NOMO-1 (cell line): ENCODE results near the gene ENPP6.
"Not testable (repeated sequence)": the region's sequence is repeated elsewhere in the genome, so short reads cannot be mapped to it uniquely, and the experiment has no call there.

Experiments used
- DNase-seq, 2 experiments: peaks; one replicate each; lab custom pipeline; 2025; ENCODE audit not compliant: unreplicated experiment in 2 of 2; lab: John Stamatoyannopoulos, UW

ENPP6 gene

DNA sequence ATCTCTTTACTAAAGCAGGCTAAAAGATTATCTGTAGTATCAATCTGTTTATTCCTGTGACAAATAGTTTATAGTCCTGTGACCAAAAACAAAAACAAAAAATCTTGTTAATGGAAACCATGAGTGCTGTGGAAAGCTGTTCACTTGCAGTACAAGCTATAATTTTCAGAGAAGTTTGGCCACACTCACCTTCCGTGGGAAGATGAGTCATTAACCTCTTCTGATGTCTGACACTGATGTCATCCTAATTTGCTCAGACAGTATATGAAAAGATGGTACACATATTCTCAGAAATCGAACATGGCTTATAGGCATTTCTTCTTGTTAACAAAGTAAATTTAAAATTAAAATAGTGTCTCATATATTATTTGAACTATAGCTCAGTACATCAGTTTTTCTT, 19.9 kb upstream of the ENPP6 start:
- no peak for DNase-seq

DNA sequence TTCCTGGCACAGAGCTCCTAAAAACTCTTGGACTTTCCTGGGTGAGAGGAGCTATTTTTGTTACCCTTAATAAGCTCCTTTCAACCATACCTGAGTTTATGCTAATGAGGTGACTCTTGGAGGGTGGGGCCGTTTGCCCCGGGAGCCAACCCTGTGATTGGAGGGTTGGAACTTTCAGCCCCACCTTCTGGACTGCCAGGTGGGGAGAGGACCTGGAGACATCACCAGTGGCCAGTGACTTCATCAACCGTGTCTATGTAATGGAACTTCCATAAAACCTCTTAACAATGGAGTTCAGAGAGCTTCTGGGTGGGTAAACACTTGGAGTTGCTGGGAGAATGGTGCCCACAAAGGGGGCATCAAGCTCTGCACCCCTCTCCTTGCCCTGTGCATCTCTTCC, 17.9 kb upstream of the ENPP6 start:
- DNase-seq, result no peak

DNA sequence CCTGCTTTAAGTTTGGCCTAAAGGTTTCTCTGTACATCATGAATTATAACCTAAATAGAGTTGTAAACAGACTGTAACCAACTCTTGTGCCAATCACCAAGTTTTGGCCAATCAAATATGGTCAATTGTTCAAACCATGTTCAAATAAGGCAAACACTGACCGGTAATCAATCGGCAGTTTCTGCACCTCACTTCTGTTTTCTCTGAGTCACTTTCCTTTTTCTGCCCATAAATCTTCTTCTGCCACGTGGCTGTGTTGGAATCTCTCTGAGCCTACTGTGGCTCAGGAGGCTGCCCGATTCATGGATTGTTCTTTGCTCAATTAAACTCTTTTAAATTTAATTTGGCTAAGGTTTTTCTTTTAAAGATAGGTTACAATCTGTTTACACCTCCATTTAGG, 16.5 kb upstream of the ENPP6 start:
- DNase-seq, result peak; percentile 8 to 14

DNA sequence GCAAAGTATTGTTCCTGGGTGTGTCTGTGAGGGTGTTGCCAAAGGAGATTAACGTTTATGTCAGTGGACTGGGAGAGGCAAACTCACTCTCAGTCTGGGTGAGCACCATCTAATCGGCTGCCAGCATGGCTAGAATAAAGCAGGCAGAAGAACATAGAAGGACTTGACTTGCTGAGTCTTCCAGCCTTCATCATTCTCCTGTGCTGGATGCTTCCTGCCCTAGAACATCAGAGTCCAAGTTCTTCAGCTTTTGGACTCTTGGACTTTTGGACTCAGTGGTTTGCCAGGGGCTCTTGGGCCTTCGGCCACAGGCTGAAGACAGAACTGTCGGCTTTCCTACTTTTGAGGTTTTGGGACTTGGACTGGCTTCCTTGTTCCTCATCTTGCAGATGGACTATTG, 15.3 kb upstream of the ENPP6 start:
- no peak for DNase-seq

DNA sequence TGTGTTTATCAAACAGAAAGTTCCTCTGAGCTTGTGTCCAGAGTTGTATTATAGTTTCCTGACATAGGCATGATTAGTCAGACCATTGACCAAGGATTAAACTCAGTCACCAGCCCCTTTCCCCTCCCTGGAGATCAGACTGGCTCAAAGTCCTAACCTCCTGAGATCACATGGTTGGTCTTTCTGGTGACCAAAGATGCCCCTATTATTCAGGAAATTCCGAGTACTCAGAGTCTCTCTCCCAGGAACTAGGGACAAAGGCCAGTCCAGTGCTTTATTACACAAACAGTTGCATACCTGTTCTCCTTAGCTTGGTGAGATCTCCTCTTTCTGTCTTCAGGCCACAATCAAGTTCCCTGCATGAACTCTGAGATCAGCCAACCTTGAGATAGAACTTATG, 14.5 kb upstream of the ENPP6 start:
- no peak for DNase-seq

DNA sequence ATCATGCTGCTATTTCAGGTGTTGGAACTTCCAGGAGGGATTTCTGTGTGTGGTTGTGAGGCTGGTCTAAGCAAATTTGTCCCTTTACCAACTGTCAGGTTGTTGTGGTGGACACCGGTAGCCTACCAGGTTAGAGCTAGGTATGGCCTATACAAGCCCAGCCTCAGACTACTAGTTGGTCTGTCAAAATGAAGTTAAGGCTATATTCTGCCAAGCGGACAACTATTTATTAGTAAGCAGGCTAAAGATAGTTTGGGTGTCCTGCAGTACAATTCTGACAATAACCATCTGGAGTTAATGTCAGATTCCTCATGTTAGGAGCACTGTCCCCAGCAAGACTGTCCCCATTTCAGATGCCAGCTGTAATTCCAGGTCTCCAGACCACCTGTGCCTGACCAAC, 13.9 kb upstream of the ENPP6 start:
- no peak for DNase-seq

DNA sequence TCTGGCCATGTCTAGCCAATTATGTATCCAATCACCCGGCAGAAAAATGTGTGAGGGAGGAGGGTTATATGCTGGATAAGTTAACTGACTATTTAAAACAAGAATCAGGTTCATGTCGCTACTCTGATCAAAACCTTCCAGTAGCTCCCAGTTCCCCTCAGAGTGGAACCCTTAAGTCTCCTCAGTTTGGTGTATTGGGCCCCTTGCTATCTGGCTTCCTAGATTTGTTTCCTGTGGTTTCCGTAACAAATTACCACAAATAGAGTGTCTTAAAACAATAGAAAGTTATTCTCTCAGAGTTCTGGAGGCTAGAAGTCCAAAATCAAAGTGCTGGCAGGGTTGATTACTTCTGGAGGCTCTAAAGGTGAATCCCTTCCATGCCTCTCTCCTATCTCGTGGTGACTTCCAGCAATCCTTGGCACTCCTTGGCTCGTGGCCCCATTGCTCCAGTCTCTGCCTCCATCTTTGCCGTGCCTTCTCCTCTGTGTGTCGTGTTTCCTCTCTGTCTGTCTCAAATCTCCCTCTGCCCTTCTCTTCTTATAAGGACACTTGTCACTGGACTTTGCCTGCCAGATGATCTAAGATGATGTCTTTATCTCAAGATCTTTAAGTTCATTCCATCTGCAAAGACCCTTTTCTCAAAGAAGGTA, 10.5 kb upstream of the ENPP6 start:
- DNase-seq, result no peak

DNA sequence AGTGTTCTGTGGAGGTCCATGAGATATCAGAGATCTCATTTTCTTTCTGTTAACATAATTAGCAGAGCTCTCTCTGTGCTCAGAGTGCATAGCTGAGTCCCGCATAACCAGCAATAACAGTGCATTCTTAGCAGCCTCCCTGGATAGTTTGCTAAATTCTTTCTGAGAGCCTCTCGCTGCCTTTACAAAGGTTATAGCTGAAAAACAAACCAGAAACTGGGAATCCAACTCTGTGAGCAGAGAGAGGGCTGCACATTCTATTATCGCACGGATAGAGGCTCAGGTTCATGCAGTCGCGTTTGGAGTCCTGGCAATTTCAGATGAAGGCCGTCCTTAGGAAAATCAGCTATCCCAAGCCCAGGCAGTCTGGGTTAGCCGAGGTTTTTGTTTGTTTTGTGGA, 1.2 kb downstream of the ENPP6 start:
- DNase-seq, result no peak

DNA sequence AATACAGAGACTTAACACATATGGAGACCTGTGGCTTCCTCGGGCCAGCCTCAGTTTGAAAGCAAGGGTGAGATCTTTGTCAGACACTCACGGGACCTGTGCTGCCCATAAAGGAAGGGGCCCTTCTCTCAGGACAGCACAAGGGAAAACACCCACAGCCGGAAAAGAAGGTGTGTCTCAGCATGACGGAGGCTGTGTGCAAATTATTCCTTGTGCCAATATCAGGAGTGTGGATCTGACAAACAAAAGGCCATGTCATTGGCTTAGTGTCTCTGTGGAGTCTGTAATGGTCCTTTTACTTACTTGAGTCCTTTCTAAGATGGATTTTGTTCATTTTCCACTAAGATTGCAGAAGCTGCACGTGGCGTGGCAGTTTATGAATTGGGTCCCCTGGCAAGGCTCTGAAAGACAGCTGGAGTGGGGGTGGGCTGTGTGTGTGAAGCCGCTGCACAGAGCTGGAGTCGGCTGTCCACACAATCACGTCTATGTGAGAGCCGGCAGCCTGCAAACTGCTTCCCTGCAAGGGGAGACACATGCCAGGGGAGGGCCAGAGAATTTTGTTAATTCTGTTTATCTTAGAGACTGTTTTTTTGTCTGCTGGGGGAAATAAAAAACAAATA, 1.9 kb downstream of the ENPP6 start:
- no peak for DNase-seq

DNA sequence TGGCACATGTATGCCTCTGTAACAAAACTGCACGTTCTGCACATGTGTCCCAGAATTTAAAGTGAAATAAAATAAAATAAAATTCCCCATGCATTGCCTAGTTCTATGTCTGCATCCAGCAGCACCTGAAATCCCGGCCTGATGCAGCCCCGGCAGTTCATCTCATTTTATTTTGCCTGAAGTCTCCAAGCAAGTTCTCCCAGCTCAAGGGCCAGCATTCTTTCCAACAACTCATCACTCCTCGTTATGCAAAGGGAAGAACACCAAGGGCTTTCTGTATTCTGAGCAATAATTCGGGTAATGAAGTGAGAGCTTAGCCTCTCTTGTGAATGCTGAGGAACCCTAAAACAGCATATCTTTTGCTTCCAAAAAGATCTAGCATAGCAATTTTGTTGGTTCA, 2.7 kb downstream of the ENPP6 start:
- no peak for DNase-seq

DNA sequence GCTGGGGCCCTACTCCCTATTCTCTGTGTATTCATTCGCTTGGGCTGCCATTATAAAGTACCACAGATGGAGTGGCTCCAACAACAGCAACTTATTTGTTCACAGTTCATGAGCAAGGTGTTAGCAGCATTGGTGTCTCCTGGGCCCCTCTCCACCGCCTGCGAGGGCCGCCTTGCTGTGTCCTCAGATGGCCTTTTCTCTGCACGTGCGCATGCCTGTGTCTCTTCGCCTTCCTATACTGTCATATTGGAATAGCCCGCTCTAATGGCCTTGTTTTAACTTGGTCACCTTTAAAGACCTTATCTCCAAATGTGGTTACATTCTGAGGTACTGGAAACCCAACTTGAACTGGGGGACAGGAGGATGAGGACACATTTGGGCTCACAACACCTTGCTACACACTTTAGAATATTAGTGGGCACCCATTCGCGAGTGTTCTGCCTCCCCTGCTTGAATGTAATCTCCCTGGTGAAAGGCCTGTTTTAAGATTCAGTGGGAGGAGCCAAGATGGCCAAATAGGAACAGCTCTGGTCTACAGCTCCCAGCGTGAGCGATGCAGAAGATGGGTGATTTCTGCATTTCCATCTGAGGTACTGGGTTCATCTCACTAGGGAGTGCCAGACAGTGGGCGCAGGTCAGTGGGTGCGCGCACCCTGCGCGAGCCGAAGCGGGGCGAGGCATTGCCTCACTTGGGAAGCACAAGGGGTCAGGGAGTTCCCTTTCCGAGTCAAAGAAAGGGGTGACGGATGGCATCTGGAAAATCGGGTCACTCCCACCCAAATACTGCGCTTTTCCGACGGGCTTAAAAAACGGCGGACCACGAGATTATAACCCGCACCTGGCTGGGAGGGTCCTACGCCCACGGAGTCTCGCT, 9.7 kb downstream of the ENPP6 start:
- not testable (repeated sequence) for DNase-seq

DNA sequence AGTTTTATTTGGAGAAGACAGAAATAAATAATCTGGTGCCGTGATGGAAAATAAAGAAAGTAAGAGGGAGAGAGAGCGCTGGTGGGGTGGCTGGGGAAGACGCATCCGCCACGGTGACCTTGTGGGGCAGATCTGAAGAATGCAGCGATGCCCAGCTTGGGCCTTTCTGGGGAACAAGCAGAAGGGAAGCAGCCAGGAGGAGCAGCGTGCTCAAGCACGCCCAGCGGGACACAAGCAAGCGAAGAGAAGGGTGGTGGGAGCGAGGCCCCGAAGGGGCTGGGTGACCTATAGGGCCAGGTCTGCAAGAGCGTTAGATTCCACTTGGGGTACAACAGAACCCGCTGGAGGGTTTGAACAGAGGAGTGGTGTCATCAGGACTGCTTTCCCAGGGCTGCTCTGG, 12.4 kb downstream of the ENPP6 start:
- DNase-seq, result no peak

DNA sequence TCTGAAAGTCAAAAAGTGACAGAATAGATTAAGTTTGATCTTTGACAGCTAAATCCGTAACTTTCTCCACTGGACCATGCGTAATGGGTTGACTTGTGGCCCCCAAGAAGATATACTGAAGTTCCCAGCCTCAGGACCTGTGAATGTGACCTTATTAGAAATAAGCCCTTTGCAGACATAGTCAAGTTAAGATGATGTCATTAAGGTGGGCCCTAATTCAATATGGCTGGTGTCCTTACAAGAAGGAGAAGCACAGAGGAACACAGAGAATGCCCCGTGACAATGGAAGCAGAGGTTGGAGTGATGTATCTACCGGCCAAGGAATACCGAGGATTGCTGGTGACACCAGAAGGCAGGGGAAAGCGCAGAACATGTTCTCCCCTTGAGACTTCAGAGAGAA, 14.4 kb downstream of the ENPP6 start:
- DNase-seq, result no peak

DNA sequence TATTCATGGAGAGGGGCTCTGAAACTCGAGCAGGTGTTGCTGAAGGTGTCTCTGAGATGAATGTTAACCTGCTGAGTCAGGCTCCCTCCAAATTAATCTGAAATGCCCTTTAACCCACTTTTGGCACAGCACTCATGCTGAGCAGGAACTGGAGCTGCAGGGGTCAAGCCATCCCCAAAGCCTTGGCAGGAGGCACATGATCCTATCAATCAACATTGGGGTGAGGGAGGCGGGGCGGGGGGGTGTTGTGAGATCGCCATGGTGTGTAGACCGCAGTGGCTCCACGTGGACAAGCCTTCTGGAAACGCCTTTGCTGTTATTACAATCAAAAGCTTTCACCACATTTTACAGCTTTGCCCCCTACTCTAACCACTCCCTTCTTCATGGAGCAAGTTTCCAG, 16.5 kb downstream of the ENPP6 start:
- DNase-seq, result no peak

DNA sequence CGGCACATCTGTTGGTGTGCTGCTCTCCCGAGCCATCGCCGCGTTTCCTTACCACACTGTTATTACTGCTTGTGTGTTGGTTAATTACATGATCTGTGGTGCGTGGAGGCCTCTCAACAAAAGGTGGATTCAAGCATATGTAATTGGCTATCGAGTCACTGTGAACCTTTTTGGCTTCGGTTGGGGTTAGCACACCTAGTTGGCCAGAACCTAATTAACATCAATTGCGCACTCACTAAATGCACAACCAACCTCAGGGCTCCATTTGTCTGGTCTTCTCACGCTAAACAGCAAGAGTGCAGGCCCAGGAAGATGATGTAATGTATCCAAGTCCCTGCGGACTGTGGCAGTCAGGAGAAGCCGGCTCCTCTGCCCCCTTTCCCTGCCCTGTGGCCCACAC, 17.4 kb downstream of the ENPP6 start:
- DNase-seq, result no peak

DNA sequence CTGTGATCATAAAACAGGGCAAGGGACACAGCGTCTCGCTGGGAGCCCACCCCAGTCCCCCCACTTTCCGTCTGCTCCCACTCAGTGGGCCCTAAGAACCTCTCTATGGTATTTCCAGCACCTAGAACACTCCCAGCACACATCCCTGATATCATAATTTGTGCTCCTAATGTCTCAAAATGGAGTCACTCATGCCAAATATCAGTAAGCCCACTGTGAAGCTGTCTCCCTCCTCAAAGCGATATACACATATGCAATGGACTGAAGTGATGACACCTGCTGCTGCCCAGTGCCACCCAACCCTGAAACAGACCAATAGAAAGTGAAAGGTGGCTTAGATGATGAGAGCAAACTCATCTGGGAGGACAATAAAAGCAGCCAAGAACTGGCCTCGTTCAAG, 17.9 kb downstream of the ENPP6 start:
- no peak for DNase-seq

DNA sequence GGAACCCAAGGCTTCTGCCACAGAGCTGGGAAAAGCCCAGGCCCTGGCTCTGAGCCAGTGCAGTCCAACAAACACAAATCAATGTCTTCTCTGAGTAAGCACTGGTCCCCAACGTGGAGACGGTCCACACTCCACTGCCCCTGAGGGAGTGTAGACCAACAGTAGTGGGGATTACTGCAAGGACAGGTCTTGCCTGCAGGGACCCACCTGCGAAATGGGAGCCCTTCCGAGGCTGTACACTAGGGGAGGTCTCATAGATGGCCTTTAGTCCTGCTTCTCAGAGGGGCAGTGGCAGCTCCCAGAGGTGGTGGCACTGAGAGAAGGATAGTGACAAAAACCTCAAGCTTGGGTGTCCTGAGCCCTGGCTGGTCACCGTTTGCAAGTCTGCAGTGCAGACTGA, 19.5 kb downstream of the ENPP6 start:
- DNase-seq, result no peak

DNA sequence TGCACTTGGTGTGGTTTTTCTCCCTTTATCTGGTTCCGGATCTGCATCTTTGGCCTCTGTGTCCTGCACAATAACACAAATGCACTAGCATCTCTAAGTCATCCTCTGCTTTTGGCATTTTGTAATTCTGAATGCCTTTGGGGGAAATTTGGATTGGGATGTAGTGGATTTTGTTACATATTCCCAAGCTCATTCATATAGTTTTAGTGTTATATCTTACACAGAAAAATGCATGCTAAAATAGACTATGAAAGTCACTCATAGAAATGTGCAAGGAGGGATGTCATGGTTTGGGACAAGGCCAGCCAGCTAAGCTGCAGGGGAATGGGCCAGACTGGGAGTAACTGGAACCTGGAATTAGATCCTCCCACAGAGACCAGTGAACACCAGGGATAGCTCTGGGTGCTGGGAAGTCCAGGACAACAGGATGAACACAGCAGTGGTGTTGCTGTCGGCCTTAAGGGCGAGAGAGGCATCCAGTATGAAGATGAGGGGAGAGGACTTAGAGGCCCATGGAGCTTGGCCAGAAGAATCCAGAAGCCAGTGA, 20.1 kb downstream of the ENPP6 start:
- DNase-seq, result no peak

DNA sequence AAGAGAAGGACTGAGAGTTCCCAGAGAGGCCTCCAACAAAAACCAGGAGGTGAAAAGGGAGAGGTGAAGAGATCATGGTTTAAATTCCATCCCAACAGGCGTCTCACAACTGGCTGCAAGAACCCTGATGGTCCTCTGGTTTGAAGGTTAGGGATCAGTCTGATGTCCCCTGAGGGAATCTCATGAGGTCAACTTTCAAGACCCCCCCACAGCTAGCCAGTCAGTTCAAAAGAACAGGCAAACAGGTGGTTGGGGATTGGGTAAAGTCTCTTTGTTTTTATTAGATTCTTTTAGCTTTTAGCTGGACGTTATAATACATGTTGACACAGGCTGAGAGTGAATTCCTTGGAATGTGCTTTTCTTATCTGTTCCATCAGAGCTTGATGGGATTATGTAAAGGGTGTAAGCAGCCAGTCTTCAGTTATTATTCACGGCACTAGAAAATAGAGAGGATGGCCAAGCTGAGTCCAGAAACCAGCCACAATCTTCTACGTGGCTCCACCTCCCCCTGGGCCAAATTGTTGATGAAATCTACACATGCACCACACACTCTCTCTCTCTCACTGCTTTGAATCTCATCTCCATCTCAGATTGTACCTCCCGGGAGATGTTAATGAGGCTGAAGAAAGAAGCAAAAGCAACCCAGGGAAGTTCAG, 20.8 kb downstream of the ENPP6 start:
- no peak for DNase-seq

DNA sequence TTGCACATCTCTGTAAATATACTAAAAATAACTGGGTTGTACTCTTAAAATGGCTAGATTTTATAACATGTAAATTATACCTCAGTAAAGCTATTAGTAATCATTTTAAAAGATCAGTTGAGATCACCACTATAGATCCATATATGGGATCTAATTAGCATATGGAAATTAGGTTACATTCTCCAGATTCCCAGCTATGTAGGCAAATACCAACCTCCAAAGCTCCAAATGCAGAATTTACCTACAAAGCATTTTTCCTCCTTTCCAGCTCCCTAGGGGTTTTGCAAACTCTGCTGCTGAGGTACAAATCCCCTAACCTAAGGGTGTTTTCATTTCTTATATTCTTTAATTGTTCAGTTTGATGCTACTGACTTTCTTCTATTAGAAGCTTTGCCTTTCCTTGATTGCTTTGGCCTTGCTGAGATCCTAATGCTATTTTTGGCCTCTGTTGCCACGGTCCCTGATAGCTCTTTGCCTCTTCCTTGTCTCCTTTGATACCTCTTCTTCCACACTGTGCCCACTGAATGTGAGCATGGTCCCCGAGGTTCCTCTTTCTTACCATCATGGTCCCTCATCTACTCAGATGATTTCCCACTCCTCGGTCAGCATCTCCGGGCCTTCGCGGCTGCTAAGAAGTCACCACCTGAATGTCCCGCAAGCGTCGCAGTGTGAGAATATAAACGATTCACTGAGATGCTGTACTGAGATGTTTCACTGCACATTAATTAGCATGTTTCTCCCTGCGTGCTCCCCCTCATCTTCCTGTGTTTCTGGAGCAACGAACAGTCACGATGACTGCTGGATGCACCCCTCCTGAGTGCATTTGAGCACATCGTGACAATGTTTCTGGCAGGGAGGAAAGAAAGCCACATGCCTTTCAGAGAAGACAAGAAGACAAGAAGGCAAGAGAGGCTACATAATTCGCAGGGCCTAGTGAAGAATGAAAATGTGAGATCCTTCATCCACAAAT, 23.8 kb downstream of the ENPP6 start:
- no peak for DNase-seq
